Ascending aorta (tissue), 2 donors: Measurements from ENCODE around the gene FMO5. TPM values are rescaled to one million over a fixed set of nuclear protein-coding genes. Genes with fewer than 3 reads are reported as not detected.
"Not testable (repeated sequence)": the region's sequence is repeated elsewhere in the genome, so short reads cannot be mapped to it uniquely, and the experiment has no call there.

Source experiments
- DNase-seq, 2 donors: peaks; one replicate each; pipeline ENCODE4 v3.0.0-alpha.2; 2019; ENCODE audit warnings: low spot score in 2 of 2
- H3K27ac ChIP-seq, 2 donors: fragments of 200-600 bp; sonication (generic); one replicate each; pipeline ENCODE4 v1.5.1; 2016 to 2017; ENCODE audit warnings: mild to moderate bottlenecking in 1 of 2
- H3K27me3 ChIP-seq: fragments of 200-600 bp; sonication (generic); one replicate; pipeline ENCODE4 v1.5.1; 2017
- H3K36me3 ChIP-seq, 2 donors: fragments of 200-600 bp; sonication (generic); one replicate each; pipeline ENCODE4 v1.5.1; 2016
- H3K4me1 ChIP-seq, 2 donors: fragments of 200-600 bp; sonication (generic); one replicate each; pipeline ENCODE4 v1.5.1; 2016 to 2017; ENCODE audit warnings: mild to moderate bottlenecking in 1 of 2
- H3K4me3 ChIP-seq, 2 donors: fragments of 200-600 bp; sonication (generic); one replicate each; pipeline ENCODE4 v1.5.1; 2016 to 2017; ENCODE audit warnings: mild to moderate bottlenecking in 1 of 2
- H3K9me3 ChIP-seq, 2 donors: fragments of 200-600 bp; sonication (generic); one replicate each; pipeline ENCODE4 v1.5.1; 2016
- CTCF ChIP-seq, 3 experiments: fragments of 200-600 bp in 2 of 3; fragments of 450-650 bp in 1 of 3; sonication (generic) in 2 of 3; IDR thresholded peaks; one replicate each; pipeline ENCODE4 v1.5.1; 2016 to 2019; ENCODE audit warnings: antibody characterized with exemption in 3 of 3, mild to moderate bottlenecking in 1 of 3, moderate library complexity in 1 of 3
- intact Hi-C: fragments of 100-400 bp; cut with DNase I; formaldehyde crosslinking; loops from one replicate; pipeline ENCODE4 v1.15.1; 2023
- total RNA-seq: library from RNA; depleted of rRNA; stranded (reverse); fragments of >200 nt; gene quantifications from one replicate; pipeline ENCODE4 v1.1.0, GENCODE V29; 2016

The FMO5 gene
- total RNA-seq, 1 donor from 2014 or later: 19.6 TPM

GRCh38 chr1:147238053-147238902 is 13.1 kb upstream of the FMO5 start:
- intact Hi-C loops: no loop called here
- H3K27ac ChIP-seq: no peak overlapping the region
- TF ChIP-seq CTCF (IDR thresholded peaks at IDR 0.05): no peak
- no peaks in the 10 kb centered on the region for H3K9me3 ChIP-seq
- DNase-seq: no peak
- no peaks in the 10 kb centered on the region for H3K27me3 ChIP-seq
- no peak overlapping the region for H3K4me3 ChIP-seq
- no peaks in the 10 kb centered on the region for H3K4me1 ChIP-seq
- no peaks in the 10 kb centered on the region for H3K36me3 ChIP-seq

- no peak overlapping the region for H3K4me3 ChIP-seq
- TF ChIP-seq CTCF (IDR thresholded peaks at IDR 0.05): no peak
- DNase-seq: no peak
- H3K27me3 ChIP-seq: no peaks in the 10 kb centered on the region
- no peak overlapping the region for H3K27ac ChIP-seq
- no peaks in the 10 kb centered on the region for H3K36me3 ChIP-seq
- no peaks in the 10 kb centered on the region for H3K4me1 ChIP-seq
- no peaks in the 10 kb centered on the region for H3K9me3 ChIP-seq
- intact Hi-C loops: no loop called here
Observed at GRCh38 chr1:147236959-147237791, 12.0 kb upstream of the FMO5 start.

GRCh38 chr1:147236448-147236847 is 11.3 kb upstream of the FMO5 start:
- no peak for TF ChIP-seq CTCF (IDR thresholded peaks at IDR 0.05)
- intact Hi-C loops: no loop called here
- Histone ChIP-seq H3K9me3 (no peaks in the 10 kb centered on the region), H3K4me1 (no peaks in the 10 kb centered on the region), H3K27ac (no peak overlapping the region), H3K4me3 (no peak overlapping the region), H3K27me3 (no peaks in the 10 kb centered on the region), H3K36me3 (no peaks in the 10 kb centered on the region)
- no peak for DNase-seq

- intact Hi-C loops: no loop called here
- no peak for DNase-seq
Observed at GRCh38 chr1:147235822-147236221, 10.7 kb upstream of the FMO5 start.

GRCh38 chr1:147233903-147234302 is 8.8 kb upstream of the FMO5 start:
- H3K4me3 ChIP-seq, H3K4me1 ChIP-seq, intact Hi-C loops, DNase-seq, H3K27ac ChIP-seq, H3K9me3 ChIP-seq, H3K36me3 ChIP-seq, H3K27me3 ChIP-seq: not testable (repeated sequence)

More at GRCh38 chr1:147235822-147236221, 10.7 kb upstream of the FMO5 start:
- Histone ChIP-seq H3K36me3 (no peaks in the 10 kb centered on the region), H3K9me3 (no peaks in the 10 kb centered on the region), H3K27ac (no peak overlapping the region), H3K4me3 (no peak overlapping the region), H3K27me3 (no peaks in the 10 kb centered on the region), H3K4me1 (no peaks in the 10 kb centered on the region)
- TF ChIP-seq CTCF (IDR thresholded peaks at IDR 0.05): no peak

GRCh38 chr1:147231032-147231431 is 5.9 kb upstream of the FMO5 start:
- H3K27ac ChIP-seq, DNase-seq, intact Hi-C loops, H3K9me3 ChIP-seq, H3K4me3 ChIP-seq, H3K4me1 ChIP-seq, H3K36me3 ChIP-seq, H3K27me3 ChIP-seq: not testable (repeated sequence)
